Stomach (tissue), 4 donors: ENCODE results near the gene LRP10.

Experiments used
- POLR2AphosphoS5 ChIP-seq, 3 donors: sonication (generic); formaldehyde crosslinking; IDR thresholded peaks; one replicate each; pipeline ENCODE4 v1.6.1; 2016; ENCODE audit warnings: antibody characterized with exemption in 3 of 3
- TF ChIP-seq, protein P1 (sequence below), 7 experiments: fragments of 450-650 bp in 4 of 7; fragments of 200-600 bp in 3 of 7; sonication (generic) in 3 of 7; IDR thresholded peaks; one replicate each; pipeline ENCODE4 v1.5.1; 2016 to 2019; ENCODE audit warnings: antibody characterized with exemption in 7 of 7, control low read depth in 2 of 7, mild to moderate bottlenecking in 1 of 7

DNA sequence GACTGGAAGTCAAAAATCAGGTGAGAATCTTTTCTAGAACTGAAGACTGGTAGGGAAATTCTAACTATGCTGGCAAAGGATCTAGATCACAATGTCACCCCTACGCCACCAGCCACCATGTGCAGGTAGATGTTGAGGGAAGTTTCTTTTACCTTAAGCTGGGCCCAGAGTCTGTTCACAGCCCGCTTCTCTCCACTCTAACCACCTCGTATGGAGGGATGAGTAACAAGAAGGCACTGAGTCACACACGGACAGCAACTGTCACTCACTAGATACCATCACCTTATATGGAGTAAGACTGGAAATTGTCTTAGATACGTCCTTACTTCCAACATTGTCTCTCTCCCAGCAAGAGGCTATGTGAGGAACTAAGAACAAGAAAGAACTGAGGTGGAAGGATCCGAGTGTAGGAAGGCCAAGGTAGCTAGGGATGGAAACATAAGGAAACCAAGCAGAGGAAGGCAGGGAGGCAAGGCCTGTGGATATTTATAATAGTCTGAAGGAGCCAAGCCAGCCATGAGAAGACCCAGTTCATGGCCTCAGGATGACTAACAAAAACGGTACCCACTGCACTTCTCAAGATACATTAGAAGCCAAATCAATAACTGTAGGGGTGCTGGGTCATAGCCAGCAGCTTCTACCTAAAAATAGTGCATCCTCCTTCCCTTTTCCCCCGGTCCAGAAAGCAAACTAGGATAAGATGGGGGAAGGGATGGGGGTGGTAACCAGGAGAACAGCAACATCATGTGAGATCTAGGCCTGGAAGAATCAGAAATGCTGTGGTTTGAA lies 27.0 kb downstream of the LRP10 start:
- no peak for TF ChIP-seq POLR2AphosphoS5 (IDR thresholded peaks at IDR 0.05)
- TF ChIP-seq, protein P1, sequence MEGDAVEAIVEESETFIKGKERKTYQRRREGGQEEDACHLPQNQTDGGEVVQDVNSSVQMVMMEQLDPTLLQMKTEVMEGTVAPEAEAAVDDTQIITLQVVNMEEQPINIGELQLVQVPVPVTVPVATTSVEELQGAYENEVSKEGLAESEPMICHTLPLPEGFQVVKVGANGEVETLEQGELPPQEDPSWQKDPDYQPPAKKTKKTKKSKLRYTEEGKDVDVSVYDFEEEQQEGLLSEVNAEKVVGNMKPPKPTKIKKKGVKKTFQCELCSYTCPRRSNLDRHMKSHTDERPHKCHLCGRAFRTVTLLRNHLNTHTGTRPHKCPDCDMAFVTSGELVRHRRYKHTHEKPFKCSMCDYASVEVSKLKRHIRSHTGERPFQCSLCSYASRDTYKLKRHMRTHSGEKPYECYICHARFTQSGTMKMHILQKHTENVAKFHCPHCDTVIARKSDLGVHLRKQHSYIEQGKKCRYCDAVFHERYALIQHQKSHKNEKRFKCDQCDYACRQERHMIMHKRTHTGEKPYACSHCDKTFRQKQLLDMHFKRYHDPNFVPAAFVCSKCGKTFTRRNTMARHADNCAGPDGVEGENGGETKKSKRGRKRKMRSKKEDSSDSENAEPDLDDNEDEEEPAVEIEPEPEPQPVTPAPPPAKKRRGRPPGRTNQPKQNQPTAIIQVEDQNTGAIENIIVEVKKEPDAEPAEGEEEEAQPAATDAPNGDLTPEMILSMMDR (IDR thresholded peaks at IDR 0.05) = no peak
